OCI-LY7 (cell line): ENCODE measurements around the gene BCL2L11. TPM values are rescaled to one million over a fixed set of nuclear protein-coding genes. Genes with fewer than 3 reads are reported as not detected.

Experiments used
- BruUV-seq: library from RNA; stranded (reverse); fragments of 400-500 nt; replicated peaks from 2 replicates; lab custom pipeline; 2021; lab: Mats Ljungman, UMichigan
- CTCF ChIA-PET: fragments of 300-600 bp; sonication (Branson Sonifier 250); formaldehyde crosslinking; loops from one replicate; lab custom pipeline; 2022; ENCODE audit warnings: antibody characterized with exemption; ENCODE audit not compliant: unreplicated experiment; lab: Charles Lee
- POLR2A ChIA-PET: fragments of 300-600 bp; sonication (Branson Sonifier 250); formaldehyde crosslinking; loops from one replicate; lab custom pipeline; 2022; ENCODE audit warnings: antibody characterized with exemption; lab: Charles Lee
- DNase-seq: peaks from one replicate; pipeline ENCODE4 v3.0.0-alpha.2; 2015; ENCODE audit warnings: low spot score
- H2AFZ ChIP-seq: fragments of 200-600 bp; sonication (generic), shearing (Covaris generic); 2 replicates; pipeline ENCODE4 v1.6.1; 2014; ENCODE audit warnings: mild to moderate bottlenecking, antibody characterized with exemption, low read length, moderate library complexity
- H3K27ac ChIP-seq: fragments of 200-600 bp; sonication (generic); 2 replicates; pipeline ENCODE4 v1.5.1; 2014; ENCODE audit warnings: mixed run types, low read depth, mild to moderate bottlenecking, moderate library complexity, low read length, inconsistent platforms; ENCODE audit not compliant: poor library complexity, severe bottlenecking
- H3K36me3 ChIP-seq: fragments of 200-600 bp; sonication (generic); 2 replicates; pipeline ENCODE4 v1.6.1; 2014; ENCODE audit warnings: mild to moderate bottlenecking, antibody characterized with exemption, low read length, moderate library complexity, mixed read lengths; ENCODE audit not compliant: insufficient read depth
- H3K4me1 ChIP-seq: fragments of 200-600 bp; sonication (generic); 2 replicates; pipeline ENCODE4 v1.5.1; 2014; ENCODE audit warnings: mild to moderate bottlenecking, low read length; ENCODE audit not compliant: insufficient read depth, poor library complexity, severe bottlenecking
- H3K4me2 ChIP-seq: fragments of 200-600 bp; sonication (generic); 2 replicates; pipeline ENCODE4 v1.6.1; 2014; ENCODE audit warnings: mild to moderate bottlenecking, low read length
- H3K4me3 ChIP-seq: fragments of 200-600 bp; sonication (generic); 2 replicates; pipeline ENCODE4 v1.5.1; 2014; ENCODE audit warnings: mild to moderate bottlenecking, low read depth, low read length; ENCODE audit not compliant: poor library complexity, severe bottlenecking
- H3K79me2 ChIP-seq: fragments of 200-600 bp; sonication (generic); 2 replicates; pipeline ENCODE4 v1.6.1; 2016; ENCODE audit warnings: low read depth, mild to moderate bottlenecking, low read length, moderate library complexity, mixed read lengths; ENCODE audit not compliant: insufficient read depth
- H3K9me2 ChIP-seq: fragments of 200-600 bp; sonication (generic); 2 replicates; pipeline ENCODE4 v1.6.1; 2016; ENCODE audit warnings: mild to moderate bottlenecking, low read length, mixed read lengths; ENCODE audit not compliant: insufficient read depth
- H3K9me3 ChIP-seq: fragments of 200-600 bp; sonication (generic); 2 replicates; pipeline ENCODE4 v1.6.1; 2014; ENCODE audit warnings: mild to moderate bottlenecking, mixed run types, low read length, mixed read lengths
- H4K20me1 ChIP-seq: fragments of 200-600 bp; sonication (generic); 2 replicates; pipeline ENCODE4 v1.6.1; 2014; ENCODE audit warnings: mild to moderate bottlenecking, antibody characterized with exemption, low read length, moderate library complexity, mixed read lengths; ENCODE audit not compliant: insufficient read depth
- EZH2phosphoT487 ChIP-seq: fragments of 200-600 bp; sonication (generic); IDR thresholded peaks from 2 replicates; pipeline ENCODE4 v1.6.1; 2018; ENCODE audit warnings: low read depth, borderline replicate concordance, mild to moderate bottlenecking, mixed run types, antibody characterized with exemption, low read length, moderate library complexity, mixed read lengths
- intact Hi-C: fragments of 100-400 bp; cut with micrococcal nuclease; formaldehyde crosslinking; loops from one replicate; pipeline ENCODE4 v1.10.0; 2022; ENCODE audit not compliant: unreplicated experiment
- total RNA-seq, 2 experiments: library from RNA; depleted of rRNA in 1 of 2; stranded (reverse); fragments of >200 nt in 1 of 2; shearing (Covaris generic) in 1 of 2; gene quantifications; 2 replicates each; pipeline ENCODE4 v1.2.3, GENCODE V29; 2014 to 2022
- TF ChIP-seq, protein P1 (sequence below): fragments of 200-600 bp; sonication (generic); conservative IDR thresholded peaks from 2 replicates; pipeline ENCODE4 v1.5.1; 2014; ENCODE audit warnings: mild to moderate bottlenecking, antibody characterized with exemption, low read length, moderate library complexity, mixed read lengths

Gene BCL2L11
- total RNA-seq, 2 experiments from 2014 or later, result 16.0 to 20.3 TPM

DNA sequence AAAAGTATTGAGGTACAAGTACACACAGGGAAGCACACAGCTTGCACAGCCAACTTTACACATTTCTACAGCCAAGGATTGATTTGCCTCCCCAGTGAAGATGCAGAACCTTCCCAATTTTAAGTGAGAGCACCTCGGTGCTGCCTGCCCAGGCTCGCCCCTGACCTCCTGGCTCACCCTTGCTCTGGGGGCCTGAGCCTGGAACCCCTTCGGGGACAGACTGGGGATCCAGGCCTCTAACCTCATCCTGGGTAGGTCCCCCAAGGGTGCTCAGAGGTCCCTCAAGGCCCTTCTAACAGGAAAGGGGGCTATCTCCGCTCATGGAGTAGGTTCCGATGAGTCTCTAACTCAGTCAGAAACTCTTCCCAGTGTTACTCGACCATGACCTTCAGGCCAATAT is 53.1 kb downstream of the BCL2L11 start:
- Histone ChIP-seq H3K79me2 (no peaks in the 10 kb centered on the region), H2AFZ (no peak overlapping the region), H3K9me3 (no peaks in the 10 kb centered on the region), H4K20me1 (no peaks in the 10 kb centered on the region), H3K27ac (no peak overlapping the region), H3K4me2 (no peak overlapping the region), H3K9me2 (no peaks in the 10 kb centered on the region), H3K4me3 (no peak overlapping the region), H3K36me3 (no peaks in the 10 kb centered on the region), H3K4me1 (no peaks in the 10 kb centered on the region)
- ChIA-PET POLR2A (no interaction called here), CTCF (no interaction called here)
- no peak for DNase-seq
- intact Hi-C loops, result no loop called here
- no TSS peak for BruUV-seq
- TF ChIP-seq, protein P1, sequence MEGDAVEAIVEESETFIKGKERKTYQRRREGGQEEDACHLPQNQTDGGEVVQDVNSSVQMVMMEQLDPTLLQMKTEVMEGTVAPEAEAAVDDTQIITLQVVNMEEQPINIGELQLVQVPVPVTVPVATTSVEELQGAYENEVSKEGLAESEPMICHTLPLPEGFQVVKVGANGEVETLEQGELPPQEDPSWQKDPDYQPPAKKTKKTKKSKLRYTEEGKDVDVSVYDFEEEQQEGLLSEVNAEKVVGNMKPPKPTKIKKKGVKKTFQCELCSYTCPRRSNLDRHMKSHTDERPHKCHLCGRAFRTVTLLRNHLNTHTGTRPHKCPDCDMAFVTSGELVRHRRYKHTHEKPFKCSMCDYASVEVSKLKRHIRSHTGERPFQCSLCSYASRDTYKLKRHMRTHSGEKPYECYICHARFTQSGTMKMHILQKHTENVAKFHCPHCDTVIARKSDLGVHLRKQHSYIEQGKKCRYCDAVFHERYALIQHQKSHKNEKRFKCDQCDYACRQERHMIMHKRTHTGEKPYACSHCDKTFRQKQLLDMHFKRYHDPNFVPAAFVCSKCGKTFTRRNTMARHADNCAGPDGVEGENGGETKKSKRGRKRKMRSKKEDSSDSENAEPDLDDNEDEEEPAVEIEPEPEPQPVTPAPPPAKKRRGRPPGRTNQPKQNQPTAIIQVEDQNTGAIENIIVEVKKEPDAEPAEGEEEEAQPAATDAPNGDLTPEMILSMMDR, result no peak
- TF ChIP-seq EZH2phosphoT487, result no peak

DNA sequence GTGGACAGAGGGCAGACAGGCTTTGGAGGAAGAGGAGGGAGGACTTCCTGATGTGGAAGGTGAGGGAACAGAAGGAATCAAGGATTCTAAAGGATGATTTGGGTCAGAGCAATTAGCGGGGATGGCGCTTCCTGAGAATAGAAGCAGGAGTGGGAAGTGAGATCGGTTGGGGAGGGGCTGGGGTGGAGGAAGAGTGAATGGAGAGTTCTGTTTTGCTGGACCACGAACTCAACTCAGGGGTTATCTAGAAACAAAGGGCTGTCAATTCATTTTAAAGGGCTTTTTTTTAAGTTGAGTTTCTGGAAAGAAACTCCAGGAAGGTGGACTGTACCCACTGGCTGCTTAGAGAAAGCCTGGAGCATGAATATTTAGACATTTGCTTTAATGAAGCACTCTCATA is 54.9 kb downstream of the BCL2L11 start:
- CTCF ChIA-PET, result no interaction called here
- POLR2A ChIA-PET, result no interaction called here
- TF ChIP-seq, protein P1, result no peak
- TF ChIP-seq EZH2phosphoT487, result no peak

DNA sequence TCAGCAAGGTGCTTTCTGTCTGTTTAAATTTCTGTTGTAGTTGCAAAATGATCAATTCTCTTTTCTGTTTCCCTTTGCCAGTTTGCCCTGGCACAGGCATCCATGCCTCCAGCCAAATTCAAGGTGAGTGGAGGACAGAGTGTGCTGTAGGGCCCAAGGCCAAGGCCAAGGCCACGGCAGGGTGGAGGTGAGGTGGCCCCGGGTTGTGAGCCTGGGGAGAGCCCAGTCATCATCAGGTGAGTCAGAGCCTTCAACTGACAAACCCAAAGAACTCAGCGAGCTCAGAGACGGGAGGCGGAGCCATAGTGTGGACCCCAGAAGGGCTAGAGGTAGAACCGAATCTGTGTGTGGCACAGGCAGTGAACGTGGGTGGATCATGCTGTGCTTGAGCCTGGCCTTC is 55.7 kb downstream of the BCL2L11 start:
- DNase-seq, result no peak
- Histone ChIP-seq H3K79me2 (no peaks in the 10 kb centered on the region), H3K4me1 (no peaks in the 10 kb centered on the region), H3K9me2 (no peaks in the 10 kb centered on the region), H4K20me1 (no peaks in the 10 kb centered on the region), H3K36me3 (no peaks in the 10 kb centered on the region), H2AFZ (no peak overlapping the region), H3K9me3 (no peaks in the 10 kb centered on the region), H3K4me3 (no peak overlapping the region), H3K27ac (no peak overlapping the region), H3K4me2 (no peak overlapping the region)
- intact Hi-C loops, result no loop called here
- no peak for TF ChIP-seq EZH2phosphoT487
- TF ChIP-seq, protein P1, result no peak
- CTCF ChIA-PET, result no interaction called here
- no TSS peak for BruUV-seq
- POLR2A ChIA-PET, result interaction anchor here (0.6 kb wide), 1 partner anchor 77 kb away, joined by 3 read pairs; no protein-coding TSS in a partner anchor

More for the DNA sequence above, 54.9 kb downstream of the BCL2L11 start:
- H3K36me3 ChIP-seq, result no peaks in the 10 kb centered on the region
- H4K20me1 ChIP-seq, result no peaks in the 10 kb centered on the region
- no peaks in the 10 kb centered on the region for H3K9me3 ChIP-seq
- H3K4me1 ChIP-seq, result no peaks in the 10 kb centered on the region
- no peak for DNase-seq
- intact Hi-C loops, result no loop called here
- no peaks in the 10 kb centered on the region for H3K9me2 ChIP-seq
- no peak overlapping the region for H3K4me2 ChIP-seq
- no peak overlapping the region for H3K27ac ChIP-seq
- BruUV-seq, result no TSS peak
- no peaks in the 10 kb centered on the region for H3K79me2 ChIP-seq
- H2AFZ ChIP-seq, result no peak overlapping the region
- H3K4me3 ChIP-seq, result no peak overlapping the region
